Stimulated activated CD8-positive, alpha-beta memory T cell treated with anti-CD3 and anti-CD28 coated beads, Interleukin-15, amount 100 ng/mL, for 1 hour (primary cell): ENCODE data around the gene HMGXB3.

ENCODE experiments used
- DNase-seq: peaks from one replicate; pipeline ENCODE4 v3.0.0-alpha.2; 2020; ENCODE audit warnings: low read depth

The HMGXB3 gene

GRCh38 chr5:150053713-150054392 lies 53.3 kb downstream of the HMGXB3 start:
- no peak for DNase-seq

GRCh38 chr5:150054569-150054968 lies 54.0 kb downstream of the HMGXB3 start:
- DNase-seq = no peak

GRCh38 chr5:150055326-150056074 lies 55.0 kb downstream of the HMGXB3 start:
- DNase-seq = no peak

GRCh38 chr5:150056075-150056443 lies 55.5 kb downstream of the HMGXB3 start:
- DNase-seq = no peak

GRCh38 chr5:150057052-150057451 lies 56.5 kb downstream of the HMGXB3 start:
- DNase-seq = no peak

GRCh38 chr5:150057511-150057910 lies 57.0 kb downstream of the HMGXB3 start:
- DNase-seq = no peak

- no peak for DNase-seq
Observed at GRCh38 chr5:150057996-150058395, 57.5 kb downstream of the HMGXB3 start.

GRCh38 chr5:150058480-150059126 lies 58.1 kb downstream of the HMGXB3 start:
- no peak for DNase-seq

- no peak for DNase-seq
Observed at GRCh38 chr5:150059623-150060022, 59.1 kb downstream of the HMGXB3 start.

GRCh38 chr5:150060471-150060870 lies 59.9 kb downstream of the HMGXB3 start:
- no peak for DNase-seq

GRCh38 chr5:150061538-150061995 lies 61.0 kb downstream of the HMGXB3 start:
- DNase-seq = no peak

GRCh38 chr5:150062216-150062922 lies 61.8 kb downstream of the HMGXB3 start:
- no peak for DNase-seq

GRCh38 chr5:150063638-150064037 lies 63.1 kb downstream of the HMGXB3 start:
- DNase-seq = no peak

GRCh38 chr5:150064681-150065220 lies 64.2 kb downstream of the HMGXB3 start:
- no peak for DNase-seq

- no peak for DNase-seq
Observed at GRCh38 chr5:150065346-150065745, 64.8 kb downstream of the HMGXB3 start.

GRCh38 chr5:150065886-150066285 lies 65.3 kb downstream of the HMGXB3 start:
- no peak for DNase-seq

GRCh38 chr5:150066436-150066835 lies 65.9 kb downstream of the HMGXB3 start:
- no peak for DNase-seq

GRCh38 chr5:150066901-150067396 lies 66.4 kb downstream of the HMGXB3 start:
- DNase-seq = no peak

GRCh38 chr5:150067405-150067960 lies 66.9 kb downstream of the HMGXB3 start:
- DNase-seq = no peak

GRCh38 chr5:150068071-150068470 lies 67.5 kb downstream of the HMGXB3 start:
- no peak for DNase-seq

GRCh38 chr5:150068472-150068871 lies 67.9 kb downstream of the HMGXB3 start:
- no peak for DNase-seq
